Suprapubic skin (tissue), 4 donors: ENCODE measurements around the gene SEC11A. TPM values are rescaled to one million over a fixed set of nuclear protein-coding genes. Genes with fewer than 3 reads are reported as not detected.
"Not testable (repeated sequence)": the region's sequence is repeated elsewhere in the genome, so short reads cannot be mapped to it uniquely, and the experiment has no call there.

Source experiments
- DNase-seq, 2 donors: peaks; one replicate each; pipeline ENCODE4 v3.0.0-alpha.2; 2019; ENCODE audit warnings: low spot score in 2 of 2
- H3K27ac ChIP-seq: fragments of 200-600 bp; sonication (generic); one replicate; pipeline ENCODE4 v1.5.1; 2019
- H3K27me3 ChIP-seq: fragments of 200-600 bp; sonication (generic); one replicate; pipeline ENCODE4 v1.5.1; 2019
- H3K36me3 ChIP-seq: fragments of 200-600 bp; sonication (generic); one replicate; pipeline ENCODE4 v1.5.1; 2019
- H3K4me1 ChIP-seq: fragments of 200-600 bp; sonication (generic); one replicate; pipeline ENCODE4 v1.5.1; 2019
- H3K4me3 ChIP-seq: fragments of 200-600 bp; sonication (generic); one replicate; pipeline ENCODE4 v1.5.1; 2019; ENCODE audit warnings: mild to moderate bottlenecking
- H3K9me3 ChIP-seq: fragments of 200-600 bp; sonication (generic); one replicate; pipeline ENCODE4 v1.5.1; 2019
- EP300 ChIP-seq: sonication (generic); formaldehyde crosslinking; IDR thresholded peaks from one replicate; pipeline ENCODE4 v1.6.1; 2017; ENCODE audit warnings: antibody characterized with exemption
- POLR2A ChIP-seq, 2 donors: fragments of 450-650 bp; IDR thresholded peaks; one replicate each; pipeline ENCODE4 v1.6.1; 2017; ENCODE audit warnings: antibody characterized with exemption in 2 of 2, mild to moderate bottlenecking in 2 of 2, moderate library complexity in 2 of 2
- POLR2AphosphoS5 ChIP-seq, 3 donors: sonication (generic); formaldehyde crosslinking; IDR thresholded peaks; one replicate each; pipeline ENCODE4 v1.6.1; 2017; ENCODE audit warnings: antibody characterized with exemption in 3 of 3
- WGBS: methylation state at CpG from one replicate; pipeline ENCODE4 v1.1.5; 2018; 5-methylcytosine and 5-hydroxymethylcytosine counted together
- total RNA-seq, 4 donors: library from RNA; depleted of rRNA; stranded (reverse); fragments of >200 nt; gene quantifications; one replicate each; pipeline ENCODE4 v1.1.0, GENCODE V29; 2016
- TF ChIP-seq, protein P1 (sequence below), 2 donors: fragments of 200-600 bp in 1 of 2; fragments of 450-650 bp in 1 of 2; sonication (generic) in 1 of 2; IDR thresholded peaks; one replicate each; pipeline ENCODE4 v1.5.1; 2016 to 2019; ENCODE audit warnings: antibody characterized with exemption in 2 of 2, mild to moderate bottlenecking in 1 of 2, moderate library complexity in 1 of 2

The SEC11A gene
- total RNA-seq, 4 donors from 2014 or later: 44.3 to 52.9 (median 47.3) TPM

DNA sequence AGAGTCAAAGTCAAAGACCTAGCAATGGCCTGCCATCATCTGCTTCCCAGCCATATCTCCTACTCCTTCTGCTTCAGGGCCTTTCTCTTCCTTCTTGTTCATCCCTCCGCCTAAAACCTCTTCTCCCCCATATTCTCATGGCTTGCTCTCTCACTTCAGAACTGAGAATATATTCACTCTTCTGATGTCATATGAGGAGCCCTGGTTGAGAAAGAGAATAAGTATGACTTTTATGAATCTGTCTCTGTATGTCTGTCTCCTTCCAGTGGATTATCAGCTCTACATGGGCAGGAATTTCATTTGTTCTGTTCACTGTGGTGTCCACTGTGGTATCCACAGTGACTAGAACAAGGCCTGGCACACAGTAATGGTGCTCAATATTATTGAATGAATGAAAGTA is 44.3 kb upstream of the SEC11A start:
- H3K27ac ChIP-seq: no peak overlapping the region
- 89% methylated on average over 1 of the region's 1 CpG for WGBS
- H3K36me3 ChIP-seq: no peaks in the 10 kb centered on the region
- no peak for TF ChIP-seq POLR2AphosphoS5 (IDR thresholded peaks at IDR 0.05)
- TF ChIP-seq, protein P1, sequence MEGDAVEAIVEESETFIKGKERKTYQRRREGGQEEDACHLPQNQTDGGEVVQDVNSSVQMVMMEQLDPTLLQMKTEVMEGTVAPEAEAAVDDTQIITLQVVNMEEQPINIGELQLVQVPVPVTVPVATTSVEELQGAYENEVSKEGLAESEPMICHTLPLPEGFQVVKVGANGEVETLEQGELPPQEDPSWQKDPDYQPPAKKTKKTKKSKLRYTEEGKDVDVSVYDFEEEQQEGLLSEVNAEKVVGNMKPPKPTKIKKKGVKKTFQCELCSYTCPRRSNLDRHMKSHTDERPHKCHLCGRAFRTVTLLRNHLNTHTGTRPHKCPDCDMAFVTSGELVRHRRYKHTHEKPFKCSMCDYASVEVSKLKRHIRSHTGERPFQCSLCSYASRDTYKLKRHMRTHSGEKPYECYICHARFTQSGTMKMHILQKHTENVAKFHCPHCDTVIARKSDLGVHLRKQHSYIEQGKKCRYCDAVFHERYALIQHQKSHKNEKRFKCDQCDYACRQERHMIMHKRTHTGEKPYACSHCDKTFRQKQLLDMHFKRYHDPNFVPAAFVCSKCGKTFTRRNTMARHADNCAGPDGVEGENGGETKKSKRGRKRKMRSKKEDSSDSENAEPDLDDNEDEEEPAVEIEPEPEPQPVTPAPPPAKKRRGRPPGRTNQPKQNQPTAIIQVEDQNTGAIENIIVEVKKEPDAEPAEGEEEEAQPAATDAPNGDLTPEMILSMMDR (IDR thresholded peaks at IDR 0.05): no peak
- TF ChIP-seq POLR2A (IDR thresholded peaks at IDR 0.05): no peak
- TF ChIP-seq EP300: no peak
- H3K9me3 ChIP-seq: no peaks in the 10 kb centered on the region
- H3K27me3 ChIP-seq: no peaks in the 10 kb centered on the region
- peaks cover 30% of the 10 kb centered on the region for H3K4me1 ChIP-seq
- no peak overlapping the region for H3K4me3 ChIP-seq
- no peak for DNase-seq

DNA sequence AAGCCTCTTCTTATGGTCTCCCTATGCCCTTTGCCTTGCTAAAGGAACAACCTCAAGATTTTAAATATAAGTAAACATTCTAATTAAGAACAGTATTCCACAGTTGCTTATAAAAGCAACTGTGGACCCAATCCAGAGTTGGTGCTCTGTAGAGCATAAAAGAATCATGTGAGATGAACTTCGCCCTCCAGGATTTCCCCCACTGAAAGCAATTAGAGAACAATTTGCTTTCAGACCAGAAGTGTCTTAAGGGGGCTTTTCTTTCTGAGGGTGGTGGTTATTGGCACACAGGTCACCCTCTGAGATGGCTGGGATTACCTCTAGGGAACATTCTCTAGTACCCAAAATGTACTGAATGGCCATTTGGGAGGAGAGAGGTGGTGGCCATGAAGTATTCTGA is 43.1 kb upstream of the SEC11A start:
- Histone ChIP-seq H3K27me3 (no peaks in the 10 kb centered on the region), H3K9me3 (no peaks in the 10 kb centered on the region), H3K4me1 (peaks cover 30% of the 10 kb centered on the region), H3K27ac (no peak overlapping the region), H3K36me3 (no peaks in the 10 kb centered on the region), H3K4me3 (no peak overlapping the region)
- WGBS: 82% methylated on average over 1 of the region's 1 CpG
- no peak for DNase-seq
- TF ChIP-seq EP300: no peak
- TF ChIP-seq, protein P1 (IDR thresholded peaks at IDR 0.05): no peak
- no peak for TF ChIP-seq POLR2A (IDR thresholded peaks at IDR 0.05)
- TF ChIP-seq POLR2AphosphoS5 (IDR thresholded peaks at IDR 0.05): no peak

DNA sequence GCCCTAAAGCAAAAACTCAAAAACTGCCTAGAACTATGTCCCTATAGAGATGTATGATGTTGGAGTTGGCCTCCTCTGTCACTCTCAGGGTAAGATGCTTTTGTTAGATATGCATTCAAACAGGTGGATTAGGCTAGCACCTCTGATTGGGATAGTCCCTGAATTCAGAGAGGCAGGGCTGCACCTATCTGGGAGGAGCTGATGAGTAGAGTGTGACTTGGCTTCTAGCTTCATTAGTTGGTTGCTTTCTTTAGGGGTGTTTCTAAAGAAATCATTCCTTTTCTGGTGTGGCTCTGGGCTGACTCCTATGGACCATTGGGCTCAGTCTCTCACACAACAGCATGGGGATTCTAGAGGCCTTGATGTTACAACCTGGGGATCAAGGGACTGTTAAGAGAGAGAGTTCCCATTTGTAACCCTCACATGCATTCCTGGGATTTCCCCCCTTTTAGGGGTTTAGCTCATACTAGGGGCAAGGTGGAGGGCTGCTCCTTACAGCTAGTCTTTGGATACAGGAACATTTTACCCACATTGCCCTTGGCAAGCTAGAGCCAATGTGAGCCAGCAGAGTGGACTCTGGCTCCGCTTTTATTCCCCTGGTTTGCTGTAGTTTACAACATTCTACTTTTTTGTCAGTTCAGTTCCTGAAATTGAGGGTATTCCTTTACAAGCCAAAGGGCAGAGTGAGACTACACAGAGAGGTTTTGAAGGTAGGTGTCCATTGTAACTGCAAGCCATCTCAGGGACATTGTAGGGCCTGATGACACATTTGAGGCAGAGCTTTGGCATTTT is 40.0 kb upstream of the SEC11A start:
- H3K27me3 ChIP-seq: no peaks in the 10 kb centered on the region
- H3K36me3 ChIP-seq: no peaks in the 10 kb centered on the region
- no peaks in the 10 kb centered on the region for H3K9me3 ChIP-seq
- H3K27ac ChIP-seq: no peak overlapping the region
- TF ChIP-seq POLR2A (IDR thresholded peaks at IDR 0.05) (no peak), POLR2AphosphoS5 (IDR thresholded peaks at IDR 0.05) (no peak), EP300 (no peak)
- TF ChIP-seq, protein P1 (IDR thresholded peaks at IDR 0.05): no peak
- DNase-seq: no peak
- 88% methylated on average over 1 of the region's 1 CpG for WGBS
- H3K4me1 ChIP-seq: peaks cover 18% of the 10 kb centered on the region
- no peak overlapping the region for H3K4me3 ChIP-seq

DNA sequence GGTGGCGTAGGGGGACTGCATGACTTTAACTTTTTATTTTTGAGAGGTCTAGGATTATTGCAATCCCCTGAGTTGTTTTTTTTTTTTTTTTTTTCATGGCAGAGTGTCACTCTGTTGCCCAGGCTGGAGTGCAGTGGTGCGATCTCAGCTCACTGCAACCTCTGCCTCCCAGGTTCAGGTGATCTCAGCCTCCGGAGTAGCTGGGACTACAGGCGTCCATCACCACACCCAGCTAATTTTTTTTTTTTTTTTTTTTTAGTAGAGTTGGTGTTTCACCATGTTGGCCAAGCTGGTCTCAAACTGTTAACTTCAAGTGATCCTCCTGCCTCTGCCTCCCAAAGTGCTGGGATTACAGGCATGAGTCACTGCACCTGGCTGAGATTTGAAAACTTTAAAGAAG is 39.0 kb upstream of the SEC11A start:
- peaks cover 28% of the 10 kb centered on the region for H3K4me1 ChIP-seq
- WGBS: 79% methylated on average over 4 of the region's 4 CpGs
- H3K27ac ChIP-seq: not testable (repeated sequence)

DNA sequence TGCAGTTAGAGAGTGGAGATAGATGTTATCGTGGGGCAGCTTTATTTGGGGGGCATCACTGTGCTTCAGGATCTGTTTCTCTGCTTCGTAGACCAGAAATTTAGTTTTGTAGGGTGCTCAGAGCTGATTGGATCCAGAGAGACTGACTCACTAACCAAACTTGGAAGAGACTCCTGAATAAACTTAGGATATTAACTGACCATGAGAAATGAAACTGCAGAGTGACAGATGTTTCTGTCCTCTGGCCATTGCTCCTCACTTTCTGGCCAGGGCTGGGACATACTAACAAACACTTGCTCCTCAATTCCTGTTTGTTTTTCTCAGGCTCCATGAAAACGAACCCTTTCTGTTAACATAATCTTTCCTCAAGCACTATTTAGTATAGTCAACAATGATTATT is 36.8 kb upstream of the SEC11A start:
- WGBS: 72% methylated on average over 3 of the region's 3 CpGs
- H3K9me3 ChIP-seq: no peaks in the 10 kb centered on the region
- H3K36me3 ChIP-seq: no peaks in the 10 kb centered on the region
- H3K4me3 ChIP-seq: no peak overlapping the region
- H3K27me3 ChIP-seq: no peaks in the 10 kb centered on the region
- TF ChIP-seq POLR2A (IDR thresholded peaks at IDR 0.05) (no peak), POLR2AphosphoS5 (IDR thresholded peaks at IDR 0.05) (no peak)
- DNase-seq: no peak
- H3K4me1 ChIP-seq: peaks cover 31% of the 10 kb centered on the region
- no peak overlapping the region for H3K27ac ChIP-seq

More for the DNA sequence above, 39.0 kb upstream of the SEC11A start:
- not testable (repeated sequence) for H3K36me3 ChIP-seq, H3K4me3 ChIP-seq, H3K9me3 ChIP-seq, DNase-seq, H3K27me3 ChIP-seq

DNA sequence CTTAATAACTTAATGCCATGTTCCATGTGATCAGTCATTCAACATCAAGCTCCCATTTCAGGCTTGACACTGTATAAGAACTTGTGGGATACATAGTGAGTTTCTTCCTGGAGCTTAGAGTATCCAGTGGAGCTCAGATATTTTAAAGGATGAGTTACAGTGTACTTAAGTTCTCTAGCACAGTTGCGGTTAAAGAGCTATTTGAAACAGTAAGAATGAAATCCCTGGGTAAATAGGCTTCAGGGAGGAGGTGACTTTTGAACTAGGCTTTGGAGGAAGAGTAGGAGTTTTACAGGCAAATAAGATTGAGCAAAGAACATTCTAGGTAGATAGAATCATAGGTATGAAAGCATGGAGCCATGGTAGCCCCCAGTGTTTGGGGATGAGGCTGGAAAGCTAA is 36.3 kb upstream of the SEC11A start:
- Histone ChIP-seq H3K27ac (no peak overlapping the region), H3K9me3 (no peaks in the 10 kb centered on the region), H3K4me3 (no peak overlapping the region), H3K4me1 (peaks cover 36% of the 10 kb centered on the region), H3K36me3 (no peaks in the 10 kb centered on the region), H3K27me3 (no peaks in the 10 kb centered on the region)
- no peak for DNase-seq
- whole genome bisulfite sequencing: 100% methylated on average over 1 of the region's 1 CpG
- TF ChIP-seq POLR2A (IDR thresholded peaks at IDR 0.05) (no peak), POLR2AphosphoS5 (IDR thresholded peaks at IDR 0.05) (no peak), EP300 (no peak)
- TF ChIP-seq, protein P1 (IDR thresholded peaks at IDR 0.05): no peak

DNA sequence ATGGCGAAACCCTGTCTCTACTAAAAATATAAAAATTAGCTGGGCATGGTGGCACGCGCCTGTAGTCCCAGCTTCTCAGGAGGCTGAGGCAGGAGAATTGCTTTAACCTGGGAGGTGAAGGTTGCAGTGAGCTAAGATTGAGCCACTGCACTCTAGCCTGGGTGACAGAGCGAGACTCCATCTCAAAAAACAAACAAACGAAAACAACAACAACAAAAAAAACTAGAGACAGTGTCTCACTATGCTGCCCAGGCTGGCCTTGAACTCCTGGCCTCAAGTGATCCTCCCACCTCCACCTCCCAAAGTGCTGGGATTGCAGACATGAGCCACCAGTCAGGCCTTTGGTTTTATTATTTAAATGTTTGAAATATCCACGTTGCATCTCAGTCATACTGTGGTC is 35.8 kb upstream of the SEC11A start:
- not testable (repeated sequence) for H3K4me3 ChIP-seq, H3K9me3 ChIP-seq, DNase-seq, H3K27me3 ChIP-seq, H3K36me3 ChIP-seq, H3K27ac ChIP-seq
- peaks cover 41% of the 10 kb centered on the region for H3K4me1 ChIP-seq
- 92% methylated on average over 6 of the region's 6 CpGs for WGBS
